H9 (cell line): Measurements from ENCODE around the gene SLC1A4. TPM values are rescaled to one million over a fixed set of nuclear protein-coding genes. Genes with fewer than 3 reads are reported as not detected.

Experiments
- DNase-seq: peaks from one replicate; pipeline ENCODE4 v3.0.0-alpha.2; 2017
- H2AFZ ChIP-seq: one replicate; pipeline ENCODE4 v1.6.1; 2013; ENCODE audit warnings: mild to moderate bottlenecking, low read length, control low read depth, moderate library complexity
- H2AK5ac ChIP-seq: 2 replicates; pipeline ENCODE4 v1.6.1; 2013; ENCODE audit warnings: low read length, control low read depth, mixed read lengths; ENCODE audit not compliant: insufficient read length
- H2BK120ac ChIP-seq: one replicate; pipeline ENCODE4 v1.6.1; 2013; ENCODE audit warnings: low read depth, mild to moderate bottlenecking, low read length, control low read depth, inconsistent platforms; ENCODE audit not compliant: poor library complexity, severe bottlenecking
- H2BK12ac ChIP-seq: 2 replicates; pipeline ENCODE4 v1.6.1; 2013; ENCODE audit warnings: low read length, control low read depth, mixed read lengths, low read depth; ENCODE audit not compliant: insufficient read length
- H2BK15ac ChIP-seq: 2 replicates; pipeline ENCODE4 v1.6.1; 2013; ENCODE audit warnings: low read depth, low read length, control low read depth
- H2BK20ac ChIP-seq: one replicate; pipeline ENCODE4 v1.6.1; 2013; ENCODE audit warnings: low read depth, mild to moderate bottlenecking, low read length, control low read depth, inconsistent platforms; ENCODE audit not compliant: poor library complexity, severe bottlenecking
- H2BK5ac ChIP-seq: 2 replicates; pipeline ENCODE4 v1.6.1; 2013; ENCODE audit warnings: low read length, control low read depth, mixed read lengths; ENCODE audit not compliant: insufficient read length
- H3K14ac ChIP-seq: 2 replicates; pipeline ENCODE4 v1.6.1; 2013; ENCODE audit warnings: low read length, control low read depth; ENCODE audit not compliant: insufficient read depth
- H3K18ac ChIP-seq: 2 replicates; pipeline ENCODE4 v1.6.1; 2013; ENCODE audit warnings: low read depth, mild to moderate bottlenecking, mixed read lengths, low read length, control low read depth; ENCODE audit not compliant: insufficient read length
- H3K23ac ChIP-seq: 2 replicates; pipeline ENCODE4 v1.6.1; 2013; ENCODE audit warnings: low read length, control low read depth, mixed read lengths, low read depth; ENCODE audit not compliant: insufficient read length
- H3K23me2 ChIP-seq: 2 replicates; pipeline ENCODE4 v1.6.1; 2013; ENCODE audit warnings: low read depth, mild to moderate bottlenecking, mixed read lengths, low read length, control low read depth; ENCODE audit not compliant: insufficient read length, poor library complexity, severe bottlenecking
- H3K27ac ChIP-seq: 2 replicates; pipeline ENCODE4 v1.5.1; 2013; ENCODE audit warnings: low read length, control low read depth, mixed read lengths, low read depth; ENCODE audit not compliant: insufficient read length
- H3K27me3 ChIP-seq: 2 replicates; pipeline ENCODE4 v1.6.1; 2013; ENCODE audit warnings: low read length, control low read depth, inconsistent platforms; ENCODE audit not compliant: insufficient read depth
- H3K4ac ChIP-seq: 2 replicates; pipeline ENCODE4 v1.6.1; 2013; ENCODE audit warnings: low read depth, mild to moderate bottlenecking, control low read depth, inconsistent platforms, low read length, moderate library complexity
- H3K4me1 ChIP-seq: 2 replicates; pipeline ENCODE4 v1.6.1; 2013; ENCODE audit warnings: low read length, control low read depth, inconsistent platforms; ENCODE audit not compliant: insufficient read depth
- H3K4me2 ChIP-seq: 2 replicates; pipeline ENCODE4 v1.6.1; 2013; ENCODE audit warnings: low read length, control low read depth, mixed read lengths; ENCODE audit not compliant: insufficient read length, insufficient read depth
- H3K56ac ChIP-seq: 2 replicates; pipeline ENCODE4 v1.6.1; 2013; ENCODE audit warnings: low read depth, mild to moderate bottlenecking, mixed read lengths, low read length, control low read depth; ENCODE audit not compliant: insufficient read length
- H3K79me1 ChIP-seq: 2 replicates; pipeline ENCODE4 v1.6.1; 2013; ENCODE audit warnings: low read depth, mild to moderate bottlenecking, moderate library complexity, low read length, control low read depth, inconsistent platforms; ENCODE audit not compliant: insufficient read depth, poor library complexity, severe bottlenecking
- H3K79me2 ChIP-seq: 2 replicates; pipeline ENCODE4 v1.6.1; 2013; ENCODE audit warnings: low read length, control low read depth, inconsistent platforms; ENCODE audit not compliant: insufficient read depth
- H3K9ac ChIP-seq: 2 replicates; pipeline ENCODE4 v1.6.1; 2013; ENCODE audit warnings: low read length, control low read depth, mixed read lengths; ENCODE audit not compliant: insufficient read length; ENCODE audit errors: extremely low read depth
- H3K9me3 ChIP-seq: one replicate; pipeline ENCODE4 v1.6.1; 2013; ENCODE audit warnings: low read depth, low read length, inconsistent platforms; ENCODE audit not compliant: control insufficient read depth
- H3T11ph ChIP-seq: one replicate; pipeline ENCODE4 v1.6.1; 2013; ENCODE audit warnings: mild to moderate bottlenecking, low read length, control low read depth, inconsistent platforms
- H4K20me1 ChIP-seq: one replicate; pipeline ENCODE4 v1.6.1; 2013; ENCODE audit not compliant: control insufficient read depth, insufficient read length, insufficient read depth
- H4K5ac ChIP-seq: 2 replicates; pipeline ENCODE4 v1.6.1; 2013; ENCODE audit warnings: low read depth, mild to moderate bottlenecking, mixed read lengths, low read length, control low read depth; ENCODE audit not compliant: insufficient read length
- H4K8ac ChIP-seq: replicated peaks from 2 replicates; pipeline ENCODE4 v1.6.1; 2013; ENCODE audit warnings: low read length, control low read depth, mixed read lengths, low read depth; ENCODE audit not compliant: insufficient read length
- H4K91ac ChIP-seq: 2 replicates; pipeline ENCODE4 v1.6.1; 2013; ENCODE audit warnings: low read depth, mild to moderate bottlenecking, moderate library complexity, mixed read lengths, low read length, control low read depth; ENCODE audit not compliant: insufficient read length
- H3K27ac Mint-ChIP-seq, 3 experiments: 2 replicates in 2 of 3; 3 replicates in 1 of 3; pipeline ENCODE4 v1.8.0; 2020 to 2021; ENCODE audit warnings: mixed read lengths in 3 of 3, mild to moderate bottlenecking in 1 of 3, moderate library complexity in 1 of 3
- H3K27me3 Mint-ChIP-seq: 2 replicates; pipeline ENCODE4 v1.8.0; 2021; ENCODE audit warnings: low read depth, mild to moderate bottlenecking, moderate library complexity, mixed read lengths
- H3K36me3 Mint-ChIP-seq, 3 experiments: 2 replicates in 2 of 3; 3 replicates in 1 of 3; pipeline ENCODE4 v1.8.0; 2020 to 2021; ENCODE audit warnings: low read depth in 3 of 3, mixed read lengths in 3 of 3; ENCODE audit not compliant: insufficient read depth in 1 of 3
- H3K4me1 Mint-ChIP-seq, 2 experiments: 2 replicates each; pipeline ENCODE4 v1.8.0; 2020; ENCODE audit warnings: mixed read lengths in 2 of 2
- H3K4me3 Mint-ChIP-seq, 2 experiments: 2 replicates in 1 of 2; 3 replicates in 1 of 2; pipeline ENCODE4 v1.8.0; 2020 to 2021; ENCODE audit warnings: mild to moderate bottlenecking in 2 of 2, mixed read lengths in 2 of 2, moderate library complexity in 1 of 2
- H3K9me3 Mint-ChIP-seq, 2 experiments: 2 replicates in 1 of 2; 3 replicates in 1 of 2; pipeline ENCODE4 v1.8.0; 2020; ENCODE audit warnings: mild to moderate bottlenecking in 2 of 2, mixed read lengths in 2 of 2, moderate library complexity in 1 of 2
- CTCF ChIP-seq: fragments of 200-600 bp; sonication (generic); conservative IDR thresholded peaks from 3 replicates; pipeline ENCODE4 v1.8.0; 2021; ENCODE audit warnings: antibody characterized with exemption, mild to moderate bottlenecking
- WGBS: extraction: QIAGEN DNeasy Blood & Tissue Kit; methylation state at CpG from one replicate; pipeline ENCODE4 v1.1.7; 2013; ENCODE audit warnings: missing lambda C conversion rate, low lambda C conversion rate, mixed read lengths; ENCODE audit not compliant: insufficient read length; ENCODE audit errors: extremely low coverage; 5-methylcytosine and 5-hydroxymethylcytosine counted together
- total RNA-seq: library from RNA; stranded (reverse); gene quantifications from 2 replicates; pipeline ENCODE4 v1.2.1, GENCODE V29; 2021

SLC1A4 gene
- total RNA-seq, 1 experiment from 2014 or later: 1.9 TPM

- H2BK120ac ChIP-seq: no peak overlapping the region
- H2AK5ac ChIP-seq: no peak overlapping the region
- H3K9me3 ChIP-seq: peaks cover 11% of the 10 kb centered on the region
- DNase-seq: no peak
- no peak for TF ChIP-seq CTCF
- peaks cover 6% of the 10 kb centered on the region; the same call in 1 of the 2 replicates for H3K4me1 ChIP-seq
- no peak overlapping the region for H4K8ac ChIP-seq
- H3K18ac ChIP-seq: no peak overlapping the region
- H3K56ac ChIP-seq: no peak overlapping the region
- no peak overlapping the region for H3K4me3 Mint-ChIP-seq
- no peak overlapping the region for H2BK12ac ChIP-seq
- peaks cover 22 to 25% of the 10 kb centered on the region in 2 experiments for H3K9me3 Mint-ChIP-seq
- H4K91ac ChIP-seq: no peak overlapping the region
- H3K23ac ChIP-seq: no peak overlapping the region
- H3K27me3 ChIP-seq: no peaks in the 10 kb centered on the region
- H2AFZ ChIP-seq: no peak overlapping the region
- H4K20me1 ChIP-seq: no peaks in the 10 kb centered on the region
- peaks cover 46 to 66% (median 55%) of the 10 kb centered on the region in 3 experiments for H3K36me3 Mint-ChIP-seq
- no peak overlapping the region for H4K5ac ChIP-seq
- no peak overlapping the region for H3K9ac ChIP-seq
- no peak overlapping the region for H2BK5ac ChIP-seq
- H3K27ac ChIP-seq: no peak overlapping the region
- no peak overlapping the region for H3K27ac Mint-ChIP-seq
- H3K14ac ChIP-seq: no peak overlapping the region
- H3K27me3 Mint-ChIP-seq: peaks cover 3% of the 10 kb centered on the region
- WGBS: no CpG with 5 or more reads among the region's 11 CpGs
- no peak overlapping the region for H2BK15ac ChIP-seq
- no peak overlapping the region for H3K4me2 ChIP-seq
- no peaks in the 10 kb centered on the region for H3K79me2 ChIP-seq
- H3K23me2 ChIP-seq: no peaks in the 10 kb centered on the region
- H3K4me1 Mint-ChIP-seq: peaks cover 37 to 41% of the 10 kb centered on the region in 2 experiments
- H3K4ac ChIP-seq: no peak overlapping the region
- H2BK20ac ChIP-seq: no peak overlapping the region
- H3T11ph ChIP-seq: no peak overlapping the region
- no peaks in the 10 kb centered on the region for H3K79me1 ChIP-seq
Measured at GRCh38 chr2:65046633-65047407, 57.6 kb downstream of the SLC1A4 start.
